ENCODE data around the gene C9orf50.

Gene C9orf50

DNA sequence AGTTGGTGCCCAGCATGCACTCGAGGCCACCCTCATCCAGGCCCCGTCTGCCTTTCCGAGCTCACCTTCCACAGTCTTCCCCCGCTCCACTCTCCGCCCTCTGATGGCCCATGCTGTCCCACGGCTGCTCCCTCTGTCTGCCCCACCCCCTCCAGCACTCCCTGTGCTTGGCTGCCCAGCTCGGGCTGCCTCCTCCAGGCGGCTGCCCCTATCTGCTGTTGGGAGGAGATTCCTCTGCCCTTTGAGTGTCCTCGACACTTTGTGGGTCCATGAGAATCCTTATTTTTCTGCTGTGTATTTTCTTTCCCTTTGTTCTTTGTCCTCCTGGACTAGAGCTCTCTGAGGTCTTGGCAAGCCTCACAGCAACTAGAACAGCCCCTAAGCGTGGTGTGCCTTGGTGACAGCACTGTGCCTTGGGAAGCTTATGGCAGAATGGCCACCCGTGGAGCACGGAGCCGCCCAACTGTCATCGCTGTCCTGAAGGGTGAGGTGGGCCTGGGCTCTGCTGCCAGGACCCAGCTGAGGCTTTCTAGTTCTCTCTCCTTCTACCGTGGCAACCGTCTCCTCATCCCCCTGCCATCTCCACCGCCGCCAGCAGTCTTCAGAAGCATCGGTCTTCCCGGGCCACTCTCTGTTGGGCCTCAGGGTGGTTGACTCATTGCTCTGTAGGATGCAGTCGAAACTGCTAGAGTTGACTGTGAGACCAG is 10.2 kb upstream of the C9orf50 start:
- no peak for DNase-seq

DNA sequence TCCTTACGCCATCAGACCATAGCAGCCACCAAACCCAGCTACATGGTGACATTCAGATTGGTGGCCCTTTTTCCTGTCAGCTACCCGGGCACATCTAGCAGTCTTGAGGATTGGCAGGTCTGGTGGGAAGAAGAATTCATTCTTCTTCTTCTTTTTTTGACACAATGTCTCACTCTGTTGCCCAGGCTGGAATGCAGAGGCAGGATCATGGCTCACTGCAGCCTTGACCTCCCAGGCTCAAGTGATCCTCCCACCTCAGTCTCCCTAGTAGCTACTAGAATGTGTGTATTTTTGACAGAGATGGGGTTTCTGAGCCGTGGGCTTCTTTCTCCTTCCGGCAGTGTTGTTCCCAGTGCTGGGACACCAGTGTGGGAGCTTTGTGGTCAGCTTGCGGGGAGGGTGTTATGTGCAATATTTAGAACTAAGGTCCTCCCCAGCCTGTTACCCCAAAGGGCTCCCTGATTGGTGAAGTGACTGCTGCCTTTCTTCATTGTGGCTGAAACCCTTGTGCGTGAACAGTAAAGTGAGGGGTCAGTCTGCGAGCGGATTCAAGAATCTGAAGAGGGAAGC is 8.4 kb upstream of the C9orf50 start:
- no peak for DNase-seq

DNA sequence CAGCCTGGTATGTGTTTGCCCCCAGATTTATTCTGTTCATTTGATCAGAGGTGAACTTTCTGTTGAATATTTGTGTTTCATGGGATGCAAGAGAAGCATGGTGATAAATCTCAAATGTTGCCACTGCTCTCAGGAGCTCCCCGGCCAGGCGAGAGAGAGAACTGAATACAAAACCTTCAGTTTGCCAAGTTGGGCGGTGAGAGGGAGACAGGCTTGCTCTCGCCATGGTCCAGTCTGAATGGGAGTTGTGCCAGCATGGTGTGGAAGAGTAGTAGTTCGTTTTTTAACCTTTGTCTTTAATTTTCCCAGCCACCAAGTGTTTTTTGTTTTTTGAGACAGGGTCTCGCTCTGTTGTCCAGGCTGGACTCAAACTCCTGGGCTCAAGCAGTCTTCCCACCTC is 7.8 kb upstream of the C9orf50 start:
- no peak for DNase-seq

DNA sequence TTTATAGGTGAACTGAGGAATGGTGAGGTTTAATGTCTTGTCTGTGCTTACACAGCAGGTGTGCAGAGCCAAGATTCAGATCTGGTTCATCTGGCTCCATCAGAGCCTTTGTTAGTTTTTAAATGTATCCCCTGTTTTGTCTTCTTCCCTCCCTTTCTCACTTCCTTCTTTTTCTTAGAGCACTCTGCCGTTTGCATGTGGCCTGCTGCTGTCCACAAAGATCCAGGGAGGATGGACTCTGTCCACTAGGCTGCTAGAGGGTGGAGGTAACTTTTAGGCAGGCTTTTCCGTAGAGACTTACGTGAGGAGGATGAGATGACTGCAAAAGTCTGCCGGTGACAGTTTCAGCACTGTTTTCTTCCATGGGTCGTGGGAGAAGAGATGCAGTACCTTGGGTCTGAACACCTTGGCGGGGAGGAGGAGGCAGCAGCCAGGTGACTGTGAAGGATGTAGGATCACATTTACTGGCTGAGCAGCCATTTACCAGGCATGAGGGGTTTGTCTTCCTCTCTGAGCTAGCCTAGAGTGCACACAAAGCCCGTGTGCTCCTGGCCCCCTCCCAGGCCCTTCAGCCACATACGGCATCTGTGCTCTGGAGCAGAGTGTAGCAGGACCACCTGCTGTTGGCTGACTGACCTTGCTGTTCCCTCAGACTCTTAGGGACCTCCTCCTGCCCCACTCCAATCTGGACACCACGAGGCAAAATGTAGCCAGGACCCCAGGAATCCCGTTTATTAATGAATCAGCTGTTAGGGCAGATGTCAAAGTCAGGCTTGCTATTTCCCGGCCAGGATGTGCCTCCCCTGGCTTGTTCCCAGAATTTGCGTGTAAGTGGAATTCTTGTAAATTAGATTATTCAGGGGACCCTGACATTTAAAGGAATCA is 6.9 kb upstream of the C9orf50 start:
- DNase-seq = no peak

DNA sequence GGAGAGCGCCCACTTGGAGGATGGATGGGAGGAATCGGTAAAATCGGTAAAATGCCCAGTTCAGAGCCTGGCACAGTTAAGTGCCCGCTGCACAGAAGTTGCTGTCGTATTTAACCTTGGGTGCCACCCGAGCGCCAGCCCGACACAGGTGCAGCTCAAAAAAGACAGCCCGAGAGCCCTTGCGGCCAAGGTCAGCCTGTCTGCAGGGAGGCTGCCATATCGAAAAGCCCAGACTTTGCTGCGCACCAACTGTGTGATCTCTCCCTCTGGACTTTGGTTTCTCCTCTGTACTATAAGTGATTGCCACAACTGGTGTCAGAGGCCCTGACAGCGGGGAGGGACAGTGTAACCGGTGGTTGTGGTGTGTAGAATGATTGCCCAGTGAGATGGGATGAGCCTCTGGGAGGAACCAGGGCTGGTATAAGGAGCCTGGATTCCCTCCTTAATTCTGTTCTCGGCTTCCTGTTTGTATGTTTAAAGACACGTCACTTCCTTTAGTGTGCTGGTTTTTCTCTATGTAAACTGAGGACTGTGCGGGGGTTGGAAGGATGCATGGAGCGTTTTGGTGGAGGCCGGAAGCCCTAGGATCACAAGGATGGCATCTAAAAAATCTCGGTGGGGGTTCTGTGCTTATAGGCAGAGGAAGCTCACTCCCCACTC is 5.9 kb upstream of the C9orf50 start:
- DNase-seq = peak; percentile 36

DNA sequence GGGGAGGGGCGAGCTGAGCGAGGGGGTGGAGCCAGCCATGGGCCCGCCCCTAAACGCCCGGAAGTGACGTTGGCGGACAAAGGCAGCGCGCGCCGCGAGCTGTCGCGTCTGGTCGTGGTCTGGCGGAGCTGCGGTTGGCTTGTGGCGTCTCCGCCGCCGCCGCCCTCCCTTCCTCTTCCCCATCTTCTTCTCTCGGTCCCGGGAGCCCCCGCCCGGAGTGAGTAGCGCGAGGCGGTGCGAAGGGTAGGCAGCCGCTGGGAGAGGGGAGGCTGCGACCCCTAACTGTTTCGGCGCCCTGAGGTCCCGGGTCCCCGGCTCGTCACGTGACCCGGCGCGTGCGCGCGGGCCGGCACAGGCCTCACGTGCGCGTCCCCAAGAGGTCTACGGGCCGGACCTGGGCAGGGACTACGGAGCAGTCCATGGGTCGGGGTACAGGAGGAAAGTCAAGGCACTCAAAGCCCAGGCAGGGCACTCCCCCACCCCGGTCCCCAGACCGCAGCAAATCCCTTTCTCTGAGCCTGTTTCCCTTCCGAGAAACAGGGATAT is 5.3 kb upstream of the C9orf50 start, which contains the start of gene NTMT1:
Gene NTMT1 (plus strand): TSS at position 85 of the 546 bp plus-strand sequence. CDS start 6,541 bp downstream, outside the sequence.
- peak; percentile 85 for DNase-seq

DNA sequence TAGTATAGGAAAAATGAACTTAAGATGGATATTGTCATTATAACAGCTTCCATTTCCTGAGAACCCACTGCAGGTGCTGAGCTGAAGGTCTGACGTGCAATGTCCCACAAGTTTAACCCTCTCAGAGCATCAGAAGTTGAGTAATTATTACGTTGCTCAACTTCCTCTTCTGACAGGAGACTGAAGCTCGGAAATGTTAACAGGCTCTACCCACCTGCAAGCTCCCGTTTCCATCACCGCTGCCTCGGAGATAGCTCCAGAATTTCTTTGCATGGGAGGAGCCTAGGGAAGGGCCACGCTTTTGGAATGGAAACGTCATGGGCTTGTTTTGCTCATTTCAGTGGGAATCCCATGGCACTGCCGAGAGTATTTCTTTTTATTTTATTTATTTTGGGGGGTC is 4.0 kb upstream of the C9orf50 start:
- no peak for DNase-seq

DNA sequence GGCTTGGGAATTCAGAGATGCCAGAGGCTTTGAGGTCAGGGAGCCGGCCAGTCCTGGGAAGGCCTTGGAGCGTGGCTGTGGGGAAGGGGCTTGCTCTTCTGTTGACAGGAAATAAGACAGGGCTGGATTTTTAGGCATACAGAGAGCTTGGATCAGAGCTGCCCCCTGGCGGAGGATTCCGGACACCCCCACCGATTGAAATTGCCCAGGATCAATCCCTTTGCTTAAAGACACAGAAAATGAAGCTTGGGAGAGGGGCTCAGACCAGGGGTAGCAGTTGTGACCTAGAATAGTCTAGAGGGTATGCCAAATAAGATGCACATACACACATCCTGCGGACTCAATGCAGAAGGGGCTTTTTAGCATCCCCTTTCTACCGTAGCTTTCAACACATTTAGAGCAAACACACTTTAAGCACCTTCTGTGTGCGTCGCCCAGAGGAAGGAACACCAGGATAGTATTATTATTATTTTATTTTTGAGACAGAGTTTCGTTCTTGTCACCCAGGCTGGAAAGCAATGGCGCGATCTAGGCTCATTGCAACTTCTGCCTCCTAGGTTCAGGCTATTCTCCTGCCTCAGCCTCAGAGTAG is 3.4 kb upstream of the C9orf50 start:
- peak; percentile 57 for DNase-seq

DNA sequence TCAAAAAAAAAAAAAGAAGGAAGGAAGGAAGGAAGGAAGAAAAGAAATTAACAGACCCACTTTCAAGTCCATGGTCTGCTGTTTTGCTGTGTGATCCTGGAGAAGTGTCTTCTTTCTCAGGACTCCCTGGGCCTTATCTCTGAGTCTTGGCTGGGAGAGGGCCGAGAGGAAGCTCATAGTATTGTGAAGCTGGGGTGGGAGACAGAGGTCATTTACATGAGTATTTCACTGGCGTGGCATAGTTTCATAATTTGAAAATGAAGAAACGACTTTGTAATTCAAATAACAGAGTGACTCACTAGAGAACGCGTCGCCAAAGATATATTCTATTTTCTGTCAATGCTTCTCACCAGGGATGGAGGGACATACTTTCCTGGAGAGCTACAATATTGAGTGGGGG is 2.4 kb upstream of the C9orf50 start:
- no peak for DNase-seq

DNA sequence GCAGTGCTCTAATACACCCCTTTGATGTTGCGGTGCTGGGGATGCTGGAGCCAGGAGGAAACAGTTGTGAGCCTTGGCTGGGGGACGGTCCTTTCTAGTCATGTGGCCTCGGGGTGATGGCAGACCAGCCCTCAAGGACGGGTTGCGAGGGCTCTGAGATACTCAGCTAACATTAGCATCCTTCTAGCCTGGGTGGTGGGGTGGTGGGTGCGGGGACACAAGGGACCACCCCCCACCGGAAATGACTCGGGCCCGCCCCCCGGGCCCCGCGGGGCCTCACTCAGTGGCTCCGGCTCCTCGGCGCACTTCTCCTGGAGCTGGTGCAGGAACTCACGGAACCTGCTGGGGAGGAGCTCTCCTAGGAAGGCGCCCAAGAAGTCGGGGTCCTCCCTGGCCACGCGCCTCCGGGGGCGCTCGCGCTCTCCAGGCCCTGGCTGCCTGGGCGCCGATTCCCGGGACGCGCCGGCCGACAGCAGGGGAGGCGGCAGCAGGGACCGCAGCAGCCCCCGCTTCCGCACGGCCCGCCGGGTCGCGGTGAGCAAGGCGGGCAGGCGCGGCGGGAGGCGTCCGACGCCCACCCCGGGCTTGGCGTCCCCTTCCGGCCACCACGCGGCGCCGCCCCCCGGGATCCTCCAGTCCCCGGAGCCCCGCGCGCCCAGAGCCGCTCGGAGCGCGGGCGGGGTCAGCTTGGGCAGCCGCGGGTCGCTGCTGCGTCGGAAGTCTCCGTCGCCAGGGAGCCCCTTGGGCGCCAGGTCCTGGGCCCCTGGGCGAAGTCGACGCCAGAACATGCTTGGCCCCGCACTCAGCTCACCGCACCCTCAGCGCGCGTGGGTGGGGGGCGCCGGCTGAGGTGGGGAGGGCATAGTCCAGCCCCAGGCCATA is 873 bp downstream of the C9orf50 start:
- DNase-seq = no peak

DNA sequence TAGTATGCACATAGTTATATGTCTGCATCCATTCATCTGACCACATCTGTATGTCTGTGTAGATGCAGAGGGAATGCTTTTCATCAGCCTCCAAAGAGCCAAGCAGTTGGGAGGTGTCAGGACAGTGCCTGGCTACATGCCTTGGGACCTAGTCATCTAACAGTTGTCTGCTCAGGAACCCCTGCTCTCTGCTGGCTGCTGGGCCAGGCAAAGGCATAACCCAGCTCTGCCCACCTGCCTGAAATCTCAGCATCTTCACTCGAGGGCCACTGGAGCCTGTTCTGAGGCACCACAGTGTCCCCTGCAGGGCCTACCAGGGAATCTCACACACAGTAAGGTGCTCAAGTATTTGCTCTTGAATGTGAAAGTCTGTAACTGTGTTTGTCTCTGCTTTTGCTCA is 3.7 kb downstream of the C9orf50 start:
- DNase-seq = no peak

DNA sequence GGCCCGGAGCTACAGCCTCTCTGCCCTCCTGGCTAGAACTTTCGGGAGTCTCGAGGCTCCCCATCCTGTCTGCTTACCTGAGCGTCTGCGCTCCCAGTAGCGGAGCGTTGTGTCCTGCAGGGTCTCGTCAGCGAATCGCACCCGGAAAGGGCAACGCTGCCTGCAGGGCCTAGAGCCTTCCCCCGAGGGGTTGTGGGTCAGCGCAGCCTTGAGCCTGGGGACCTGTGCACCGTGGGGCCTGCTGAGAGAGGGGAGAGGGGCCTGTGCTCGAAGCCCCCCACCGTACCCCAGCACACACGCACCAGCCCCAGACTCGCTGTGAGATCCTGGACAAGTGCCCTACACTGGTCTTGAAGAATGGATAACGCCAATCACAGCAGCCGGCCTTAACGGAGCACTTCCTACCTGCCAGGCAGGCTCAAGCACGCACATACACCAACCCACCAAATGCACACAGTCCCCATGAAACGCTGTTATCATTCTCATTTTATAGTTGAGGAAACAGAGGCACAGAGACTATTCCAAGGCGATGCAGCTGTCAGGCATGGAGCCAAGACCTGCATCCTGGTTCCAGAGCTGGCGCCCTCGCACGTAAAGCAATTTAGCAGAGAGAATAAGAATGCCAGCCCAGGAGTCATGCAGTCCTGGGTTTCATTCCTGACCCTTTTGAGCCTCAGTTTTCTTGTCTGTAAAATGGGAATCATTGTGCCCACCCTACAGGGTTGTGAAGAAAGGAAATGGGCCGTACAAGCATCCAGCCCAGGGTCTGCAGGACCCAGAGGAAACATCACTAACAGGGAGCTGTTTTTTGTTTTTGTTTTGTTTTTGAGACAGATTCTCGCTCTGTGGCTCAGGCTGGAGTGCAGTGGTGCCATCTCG is 5.3 kb downstream of the C9orf50 start:
- DNase-seq = no peak

DNA sequence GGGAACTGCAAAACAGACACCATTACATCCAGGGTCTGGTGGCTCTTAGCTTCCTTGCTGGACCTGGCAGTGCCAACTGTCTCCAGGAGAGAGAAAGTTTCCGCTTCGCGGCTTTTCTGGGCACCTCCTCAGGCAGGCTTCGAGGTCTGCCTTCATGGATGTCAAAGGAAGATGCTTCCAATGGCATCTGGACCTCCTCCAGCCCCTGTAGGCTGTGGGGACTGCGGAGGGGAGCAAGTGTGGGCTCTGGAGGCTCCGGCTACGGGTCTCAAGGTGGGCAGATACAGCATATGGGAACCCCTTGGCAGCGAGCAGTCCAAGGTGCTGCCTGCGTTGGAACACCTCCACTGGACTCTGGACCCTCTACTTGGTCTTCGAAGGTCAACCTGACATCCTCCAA is 6.0 kb downstream of the C9orf50 start:
- no peak for DNase-seq

DNA sequence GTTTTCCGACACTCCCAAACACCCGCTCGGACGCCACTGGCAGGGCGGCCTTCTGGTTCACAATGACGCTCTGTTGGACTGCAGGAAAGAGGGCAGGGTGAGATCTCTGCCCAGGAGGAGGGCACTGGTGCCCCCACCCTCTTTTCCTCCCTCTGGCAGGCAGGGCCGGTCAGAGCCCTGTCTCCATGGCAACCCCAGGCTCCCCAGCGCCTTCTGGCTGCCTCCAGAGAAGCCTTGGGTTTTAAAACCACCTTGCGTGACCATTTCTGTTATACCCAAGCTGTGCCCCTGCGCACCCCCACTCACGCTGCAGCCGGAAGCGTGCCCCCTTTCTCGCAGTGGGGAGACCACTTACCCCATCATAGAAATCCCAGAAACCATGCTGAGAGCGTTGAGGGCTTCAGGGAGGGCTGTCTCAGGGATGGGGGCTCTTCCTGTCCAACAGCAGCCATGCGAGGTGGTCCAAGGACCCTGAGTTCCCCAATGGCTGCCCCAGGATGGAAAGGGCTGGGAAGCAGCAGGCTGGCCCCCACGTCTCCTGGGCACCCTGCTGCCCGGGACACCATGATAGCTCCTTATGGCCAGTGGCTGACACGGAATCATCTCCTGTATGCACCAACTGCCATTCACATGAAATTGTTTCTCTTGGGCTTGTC is 7.3 kb downstream of the C9orf50 start:
- no peak for DNase-seq

DNA sequence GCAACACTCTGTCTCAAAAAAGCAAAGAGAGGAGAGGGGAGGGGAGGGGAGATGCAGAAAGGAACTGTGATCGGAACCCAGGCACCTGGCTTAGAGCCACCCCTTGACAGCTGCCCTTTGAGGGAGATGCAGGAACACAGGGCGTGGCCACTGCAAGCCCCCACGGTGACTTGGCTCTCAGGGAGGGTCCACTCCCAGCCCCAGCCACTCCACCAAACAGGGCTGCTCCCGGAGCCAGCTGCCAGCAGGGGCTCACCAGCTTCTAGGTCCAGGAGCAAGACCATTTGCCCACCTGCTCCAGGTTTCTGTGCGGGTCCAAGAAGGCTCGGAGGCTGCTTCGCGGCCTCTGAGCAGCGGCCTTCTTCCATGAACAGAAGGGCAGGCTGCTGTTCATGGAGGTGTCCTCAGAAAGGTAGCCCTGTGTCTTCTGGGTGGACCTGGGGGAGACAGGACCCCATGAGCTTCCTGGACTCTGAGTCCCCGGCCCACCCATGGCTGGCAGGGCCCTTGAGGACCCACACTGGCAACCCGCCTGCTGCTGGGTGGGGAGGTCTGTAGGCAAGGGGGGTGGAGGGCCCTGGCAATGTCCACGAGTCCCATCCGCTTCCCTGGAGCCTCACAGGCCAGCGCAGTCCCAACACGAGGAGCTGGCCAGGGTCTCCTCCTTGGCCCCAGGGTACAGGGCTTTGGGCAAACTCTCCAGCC is 7.9 kb downstream of the C9orf50 start:
- no peak for DNase-seq

DNA sequence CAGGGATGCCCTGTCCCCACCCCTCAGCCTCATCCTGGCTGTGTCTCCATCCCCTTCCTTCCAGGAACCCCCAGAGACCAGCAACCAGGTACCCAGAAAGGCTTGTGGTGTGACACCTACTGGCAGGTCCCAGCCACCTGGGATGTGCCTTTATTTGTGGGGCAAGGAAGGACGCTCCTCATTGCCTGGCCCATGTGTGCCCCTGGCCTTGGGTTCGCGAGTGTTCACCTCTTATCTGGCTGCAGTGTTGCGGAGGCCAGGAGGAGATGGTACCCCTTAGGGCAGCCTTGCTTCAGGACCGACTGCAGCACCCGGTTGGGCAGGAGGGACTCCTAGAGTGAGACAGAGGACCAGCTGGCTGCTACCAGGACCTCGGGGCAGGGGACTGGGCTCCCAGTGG is 8.8 kb downstream of the C9orf50 start:
- no peak for DNase-seq

DNA sequence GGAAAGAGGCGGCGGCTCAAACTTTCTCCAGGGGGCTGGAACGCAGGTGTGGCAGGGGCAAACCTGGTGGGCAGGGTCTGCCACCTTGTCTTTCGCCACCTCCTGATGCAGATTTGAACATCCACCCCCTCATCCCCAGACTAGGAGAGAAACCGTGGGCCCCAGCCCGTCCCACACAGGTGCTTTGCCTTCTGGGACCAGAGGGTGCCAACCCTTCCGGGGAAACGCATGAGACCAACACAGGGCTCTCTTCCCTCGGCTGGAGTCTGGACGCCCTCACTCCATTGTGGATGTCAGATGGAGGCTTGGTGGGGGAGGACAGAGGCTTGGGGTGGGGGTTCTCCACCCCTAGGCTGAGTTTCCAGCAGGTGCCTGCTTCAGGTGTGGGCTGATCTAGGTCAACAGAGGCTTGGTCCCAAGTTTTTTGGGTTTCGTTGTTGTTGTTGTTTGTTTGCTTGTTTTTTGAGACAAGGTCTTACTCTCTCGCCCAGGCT is 9.5 kb downstream of the C9orf50 start:
- no peak for DNase-seq

DNA sequence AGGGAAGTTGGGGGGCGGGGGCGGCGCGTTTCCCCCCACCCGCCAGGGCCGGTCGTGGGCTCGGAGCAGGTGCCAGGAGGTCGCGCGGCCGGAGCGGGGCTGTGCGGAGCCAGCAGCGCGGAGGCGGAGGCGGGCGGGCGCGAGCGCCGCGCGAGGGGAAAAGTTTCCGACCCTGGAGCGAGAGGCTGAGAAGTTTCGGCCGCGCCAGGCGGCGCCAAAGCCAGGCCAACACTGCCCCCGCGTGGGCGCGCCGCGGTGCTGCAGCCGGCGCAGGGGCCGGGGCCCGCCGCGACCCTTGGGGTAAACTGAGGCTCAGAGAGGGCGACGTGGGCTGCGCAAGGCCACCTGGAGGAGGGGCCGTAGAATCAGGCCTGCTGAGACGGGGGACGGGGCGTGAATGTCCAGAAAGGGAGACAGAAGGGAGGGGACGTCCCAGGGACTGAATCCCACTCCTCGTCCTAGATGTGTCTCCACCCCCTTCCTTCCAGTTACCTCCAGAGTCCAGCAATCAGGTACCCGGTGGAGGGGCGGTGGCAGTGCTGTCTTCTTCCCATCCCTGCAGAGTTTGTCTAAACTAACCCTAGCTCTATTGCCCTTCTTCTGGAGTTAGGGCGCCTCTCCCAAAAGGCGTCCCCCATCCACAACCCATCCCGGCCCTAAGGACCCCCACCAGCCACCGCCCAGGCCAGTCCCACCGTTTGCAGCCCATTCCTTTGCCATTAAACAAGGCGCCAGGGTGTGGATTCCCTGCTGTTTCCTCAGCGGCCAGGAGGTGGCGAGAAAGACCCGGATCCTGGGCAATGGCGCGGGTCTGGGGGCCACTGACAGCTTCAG is 10.2 kb downstream of the C9orf50 start:
- peak; percentile 64 for DNase-seq
